GM12878 (cell line): Measurements from ENCODE around the gene ANKRD66. TPM values are rescaled to one million over a fixed set of nuclear protein-coding genes. Genes with fewer than 3 reads are reported as not detected.

Source experiments
- ATAC-seq: fragments of 200-7000 bp; cut with Tn5 transposase; 3 replicates; pipeline ENCODE4 v1.9.1; 2020; ENCODE audit warnings: mild to moderate bottlenecking, moderate library complexity
- BruUV-seq: library from RNA; stranded (reverse); fragments of 400-500 nt; replicated peaks from 2 replicates; lab custom pipeline; 2021; lab: Mats Ljungman, UMichigan
- CTCF ChIA-PET: fragments of 300-600 bp; sonication (Branson Sonifier 250); formaldehyde crosslinking; extraction: SDS; loops from one replicate; lab custom pipeline; 2021; ENCODE audit warnings: inconsistent platforms; lab: Yijun Ruan, JAX
- POLR2A ChIA-PET: fragments of 350-600 bp; formaldehyde crosslinking; extraction: SDS; loops from one replicate; lab custom pipeline; 2021; ENCODE audit warnings: inconsistent platforms; lab: Charles Lee
- RAD21 ChIA-PET: fragments of 300-600 bp; sonication (Branson Sonifier 250); formaldehyde crosslinking; loops from one replicate; lab custom pipeline; 2023; ENCODE audit warnings: antibody characterized with exemption; ENCODE audit not compliant: unreplicated experiment; lab: Charles Lee
- SMC1A ChIA-PET: fragments of 300-600 bp; sonication (Branson Sonifier 250); formaldehyde crosslinking; loops from one replicate; lab custom pipeline; 2023; ENCODE audit not compliant: unreplicated experiment, uncharacterized antibody; lab: Charles Lee
- DNase-seq: peaks from one replicate; pipeline ENCODE4 v3.0.0-alpha.2; 2011; ENCODE audit warnings: low read depth, low spot score
- FAIRE-seq: peaks from 3 replicates; lab custom pipeline; 2011; peaks lifted over from hg19 to GRCh38; lab: Jason Lieb, UNC
- H2AFZ ChIP-seq: 2 replicates; pipeline ENCODE4 v1.6.0; 2011; ENCODE audit warnings: low read depth, low read length, control low read depth; ENCODE audit not compliant: control insufficient read depth
- H3K27ac ChIP-seq: 2 replicates; pipeline ENCODE4 v1.5.1; 2011; ENCODE audit warnings: control low read depth; ENCODE audit not compliant: control insufficient read depth, insufficient read depth
- H3K27me3 ChIP-seq, 2 experiments: replicated peaks in 1 of 2; 2 replicates each; pipeline versions ENCODE4 v1.6.0 to v1.6.1; 2011; ENCODE audit warnings: low read length in 1 of 2; ENCODE audit not compliant: control insufficient read depth in 2 of 2, insufficient read depth in 2 of 2
- H3K36me3 ChIP-seq, 2 experiments: 2 replicates each; pipeline ENCODE4 v1.5.1; 2011; ENCODE audit warnings: low read length in 1 of 2; ENCODE audit not compliant: control insufficient read depth in 2 of 2, insufficient read depth in 2 of 2
- H3K4me1 ChIP-seq: 2 replicates; pipeline ENCODE4 v1.6.1; 2011; ENCODE audit warnings: mild to moderate bottlenecking, low read length, moderate library complexity, mixed read lengths; ENCODE audit not compliant: control insufficient read depth, insufficient read depth
- H3K4me2 ChIP-seq: 2 replicates; pipeline ENCODE4 v1.6.0; 2011; ENCODE audit warnings: control low read depth; ENCODE audit not compliant: control insufficient read depth, insufficient read depth
- H3K4me3 ChIP-seq: fragments of 200-600 bp; sonication (generic); 2 replicates; pipeline ENCODE4 v1.5.1; 2016
- H3K79me2 ChIP-seq: 2 replicates; pipeline ENCODE4 v1.6.0; 2011; ENCODE audit warnings: low read length; ENCODE audit not compliant: control insufficient read depth, insufficient read depth
- H3K9ac ChIP-seq: 2 replicates; pipeline ENCODE4 v1.8.0; 2011; ENCODE audit warnings: low read length, control low read depth, mixed read lengths; ENCODE audit not compliant: control insufficient read depth, insufficient read depth
- H3K9me3 ChIP-seq: replicated peaks from 3 replicates; pipeline ENCODE4 v1.5.1; 2011; ENCODE audit warnings: mild to moderate bottlenecking, low read length; ENCODE audit not compliant: control insufficient read depth, insufficient read depth
- H4K20me1 ChIP-seq: 2 replicates; pipeline ENCODE4 v1.6.0; 2011; ENCODE audit not compliant: control insufficient read depth, insufficient read depth
- BCL11A ChIP-seq: IDR thresholded peaks from 2 replicates; pipeline ENCODE4 v1.6.1; 2011; ENCODE audit warnings: low read depth, low read length
- HDGF ChIP-seq: fragments of 450-650 bp; IDR thresholded peaks from 2 replicates; pipeline ENCODE4 v1.6.1; 2016; ENCODE audit warnings: antibody characterized with exemption
- MEF2B ChIP-seq: fragments of 450-650 bp; IDR thresholded peaks from 2 replicates; pipeline ENCODE4 v1.6.1; 2018; ENCODE audit warnings: mild to moderate bottlenecking, moderate library complexity; ENCODE audit not compliant: partially characterized antibody, poor library complexity, severe bottlenecking
- NFYA ChIP-seq: IDR thresholded peaks from 2 replicates; pipeline ENCODE4 v1.6.1; 2011; ENCODE audit warnings: low read depth, mild to moderate bottlenecking, low read length, improper control_type of control experiment, borderline replicate concordance
- NFYB ChIP-seq: IDR thresholded peaks from 2 replicates; pipeline ENCODE4 v1.6.1; 2011; ENCODE audit warnings: low read depth, mild to moderate bottlenecking, low read length, improper control_type of control experiment, moderate library complexity; ENCODE audit not compliant: insufficient read depth
- NR2F1 ChIP-seq: fragments of 450-650 bp; conservative IDR thresholded peaks from 2 replicates; pipeline ENCODE4 v1.6.1; 2017; ENCODE audit warnings: mild to moderate bottlenecking
- SP1 ChIP-seq: IDR thresholded peaks from one replicate; pipeline ENCODE4 v1.6.1; 2011; ENCODE audit warnings: low read depth, low read length
- TARDBP ChIP-seq: IDR thresholded peaks from 2 replicates; pipeline ENCODE4 v1.6.1; 2016; ENCODE audit warnings: borderline replicate concordance
- WGBS: methylation state at CpG from one replicate; pipeline ENCODE4 v1.1.6; 2016; ENCODE audit warnings: low lambda C conversion rate; ENCODE audit not compliant: insufficient replicate concordance, insufficient coverage; ENCODE audit errors: missing lambda C conversion rate; 5-methylcytosine and 5-hydroxymethylcytosine counted together
- in situ Hi-C: fragments of 300-500 bp; cut with MboI; formaldehyde crosslinking; loops from 9 replicates; pipeline ENCODE4 v1.14.3; 2018; ENCODE audit warnings: mixed read lengths
- intact Hi-C: fragments of 100-400 bp; cut with micrococcal nuclease; formaldehyde crosslinking; loops from one replicate; pipeline ENCODE4 v1.14.2; 2022; ENCODE audit not compliant: unreplicated experiment
- polyA plus RNA-seq, 11 experiments: library from polyadenylated mRNA; depleted of rRNA in 4 of 11; unstranded in 6 of 11; stranded (reverse) in 5 of 11; fragments of >200 nt; fragmentation: Nextera tagmentation in 4 of 11; fragmentation: Illumina TruSeq in 1 of 11; extraction: Ambion mirVana in 4 of 11; extraction: Trizol in 1 of 11; gene quantifications; 1 replicate in 1 of 11; 2 replicates in 10 of 11; pipeline versions ENCODE4 v1.2.1 to v1.2.3, GENCODE V29; 2011 to 2016; ENCODE audit warnings: inconsistent platforms in 2 of 11, missing spikeins in 2 of 11, low read depth in 1 of 11
- total RNA-seq, 4 experiments: library from RNA; depleted of rRNA in 3 of 4; stranded (reverse); fragments of >200 nt in 3 of 4; fragmentation: Illumina TruSeq in 1 of 4; extraction: Trizol in 1 of 4; gene quantifications; 2 replicates each; pipeline versions ENCODE4 v1.2.1 to v1.2.3, GENCODE V29; 2013 to 2021
- TF ChIP-seq, protein P1 (sequence below): fragments of 450-650 bp; conservative IDR thresholded peaks from 2 replicates; pipeline ENCODE4 v1.6.1; 2017; ENCODE audit warnings: mild to moderate bottlenecking, moderate library complexity
- TF ChIP-seq, protein P2 (sequence below): fragments of 450-650 bp; IDR thresholded peaks from 2 replicates; pipeline ENCODE4 v1.6.1; 2016; ENCODE audit warnings: mild to moderate bottlenecking
- TF ChIP-seq, protein P3 (sequence below): fragments of 450-650 bp; IDR thresholded peaks from 2 replicates; pipeline ENCODE4 v1.6.1; 2016; ENCODE audit warnings: mild to moderate bottlenecking, moderate library complexity, borderline replicate concordance

The ANKRD66 gene
- total and polyA plus RNA-seq, 10 of the 15 experiments (the other 5 are each of a cell fraction or from before 2014, with no cell fraction given), result not detected

DNA sequence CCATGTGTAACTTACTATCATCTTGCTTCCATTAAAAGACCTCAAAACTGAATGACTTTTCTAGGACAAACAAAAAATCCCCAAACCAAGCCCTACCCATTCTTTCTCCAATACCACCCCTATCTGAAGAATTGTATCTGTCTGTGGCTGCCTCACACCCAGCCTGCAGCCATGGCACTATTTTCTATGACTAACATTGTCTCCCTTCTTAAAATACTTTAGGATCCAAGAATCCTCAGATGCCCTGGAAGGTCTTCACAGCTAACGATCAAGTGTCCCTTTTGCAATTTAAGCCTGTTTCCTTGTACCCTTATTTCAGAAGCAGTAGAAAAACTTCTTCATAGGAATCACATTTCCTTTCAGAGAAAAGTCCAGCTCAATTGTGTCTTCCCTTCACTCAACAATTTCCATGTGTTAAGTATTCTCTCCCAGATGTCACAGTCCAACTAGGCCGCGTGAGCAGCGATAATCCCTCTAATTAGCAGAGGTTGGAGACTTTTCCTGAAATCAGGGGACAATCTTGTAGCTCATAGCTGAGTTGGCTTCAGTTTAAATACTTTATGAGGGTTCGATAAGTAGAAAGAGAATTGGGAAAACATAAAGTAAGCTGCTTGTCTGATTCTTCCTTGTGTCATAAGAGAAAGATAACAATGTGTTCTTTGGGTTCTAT lies 41.3 kb downstream of the ANKRD66 start (continued):
- no peak for TF ChIP-seq SP1
- TF ChIP-seq, protein P1, sequence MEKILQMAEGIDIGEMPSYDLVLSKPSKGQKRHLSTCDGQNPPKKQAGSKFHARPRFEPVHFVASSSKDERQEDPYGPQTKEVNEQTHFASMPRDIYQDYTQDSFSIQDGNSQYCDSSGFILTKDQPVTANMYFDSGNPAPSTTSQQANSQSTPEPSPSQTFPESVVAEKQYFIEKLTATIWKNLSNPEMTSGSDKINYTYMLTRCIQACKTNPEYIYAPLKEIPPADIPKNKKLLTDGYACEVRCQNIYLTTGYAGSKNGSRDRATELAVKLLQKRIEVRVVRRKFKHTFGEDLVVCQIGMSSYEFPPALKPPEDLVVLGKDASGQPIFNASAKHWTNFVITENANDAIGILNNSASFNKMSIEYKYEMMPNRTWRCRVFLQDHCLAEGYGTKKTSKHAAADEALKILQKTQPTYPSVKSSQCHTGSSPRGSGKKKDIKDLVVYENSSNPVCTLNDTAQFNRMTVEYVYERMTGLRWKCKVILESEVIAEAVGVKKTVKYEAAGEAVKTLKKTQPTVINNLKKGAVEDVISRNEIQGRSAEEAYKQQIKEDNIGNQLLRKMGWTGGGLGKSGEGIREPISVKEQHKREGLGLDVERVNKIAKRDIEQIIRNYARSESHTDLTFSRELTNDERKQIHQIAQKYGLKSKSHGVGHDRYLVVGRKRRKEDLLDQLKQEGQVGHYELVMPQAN, result no peak
- TF ChIP-seq, protein P2, sequence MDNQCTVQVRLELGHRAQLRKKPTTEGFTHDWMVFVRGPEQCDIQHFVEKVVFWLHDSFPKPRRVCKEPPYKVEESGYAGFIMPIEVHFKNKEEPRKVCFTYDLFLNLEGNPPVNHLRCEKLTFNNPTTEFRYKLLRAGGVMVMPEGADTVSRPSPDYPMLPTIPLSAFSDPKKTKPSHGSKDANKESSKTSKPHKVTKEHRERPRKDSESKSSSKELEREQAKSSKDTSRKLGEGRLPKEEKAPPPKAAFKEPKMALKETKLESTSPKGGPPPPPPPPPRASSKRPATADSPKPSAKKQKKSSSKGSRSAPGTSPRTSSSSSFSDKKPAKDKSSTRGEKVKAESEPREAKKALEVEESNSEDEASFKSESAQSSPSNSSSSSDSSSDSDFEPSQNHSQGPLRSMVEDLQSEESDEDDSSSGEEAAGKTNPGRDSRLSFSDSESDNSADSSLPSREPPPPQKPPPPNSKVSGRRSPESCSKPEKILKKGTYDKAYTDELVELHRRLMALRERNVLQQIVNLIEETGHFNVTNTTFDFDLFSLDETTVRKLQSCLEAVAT, result no peak

DNA sequence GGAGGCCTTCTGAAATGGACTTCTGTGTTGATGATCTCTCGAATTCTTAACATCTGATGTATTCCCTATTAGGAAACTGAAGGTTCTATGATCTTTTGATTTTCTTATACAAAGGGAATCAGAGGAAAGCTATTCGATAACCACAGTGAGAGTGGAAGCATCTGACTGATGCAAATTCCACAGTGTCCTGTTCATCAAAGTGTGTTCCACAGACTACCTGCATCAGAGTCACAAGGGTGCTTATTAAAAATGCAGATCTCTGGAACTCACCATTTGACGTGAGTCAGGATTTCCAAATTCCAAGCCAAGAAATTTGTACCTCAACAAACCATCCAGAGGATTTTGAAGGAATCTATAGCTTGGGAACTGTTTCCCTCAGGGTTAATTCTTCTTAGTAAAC lies 42.1 kb downstream of the ANKRD66 start:
- no peaks in the 10 kb centered on the region for H3K79me2 ChIP-seq
- POLR2A ChIA-PET, result no interaction called here
- in situ Hi-C loops, result no loop called here
- TF ChIP-seq NR2F1 (no peak), HDGF (no peak), BCL11A (no peak), TARDBP (no peak), MEF2B (no peak), NFYA (no peak), NFYB (no peak)
- TF ChIP-seq, protein P1, result no peak
- TF ChIP-seq, protein P3, sequence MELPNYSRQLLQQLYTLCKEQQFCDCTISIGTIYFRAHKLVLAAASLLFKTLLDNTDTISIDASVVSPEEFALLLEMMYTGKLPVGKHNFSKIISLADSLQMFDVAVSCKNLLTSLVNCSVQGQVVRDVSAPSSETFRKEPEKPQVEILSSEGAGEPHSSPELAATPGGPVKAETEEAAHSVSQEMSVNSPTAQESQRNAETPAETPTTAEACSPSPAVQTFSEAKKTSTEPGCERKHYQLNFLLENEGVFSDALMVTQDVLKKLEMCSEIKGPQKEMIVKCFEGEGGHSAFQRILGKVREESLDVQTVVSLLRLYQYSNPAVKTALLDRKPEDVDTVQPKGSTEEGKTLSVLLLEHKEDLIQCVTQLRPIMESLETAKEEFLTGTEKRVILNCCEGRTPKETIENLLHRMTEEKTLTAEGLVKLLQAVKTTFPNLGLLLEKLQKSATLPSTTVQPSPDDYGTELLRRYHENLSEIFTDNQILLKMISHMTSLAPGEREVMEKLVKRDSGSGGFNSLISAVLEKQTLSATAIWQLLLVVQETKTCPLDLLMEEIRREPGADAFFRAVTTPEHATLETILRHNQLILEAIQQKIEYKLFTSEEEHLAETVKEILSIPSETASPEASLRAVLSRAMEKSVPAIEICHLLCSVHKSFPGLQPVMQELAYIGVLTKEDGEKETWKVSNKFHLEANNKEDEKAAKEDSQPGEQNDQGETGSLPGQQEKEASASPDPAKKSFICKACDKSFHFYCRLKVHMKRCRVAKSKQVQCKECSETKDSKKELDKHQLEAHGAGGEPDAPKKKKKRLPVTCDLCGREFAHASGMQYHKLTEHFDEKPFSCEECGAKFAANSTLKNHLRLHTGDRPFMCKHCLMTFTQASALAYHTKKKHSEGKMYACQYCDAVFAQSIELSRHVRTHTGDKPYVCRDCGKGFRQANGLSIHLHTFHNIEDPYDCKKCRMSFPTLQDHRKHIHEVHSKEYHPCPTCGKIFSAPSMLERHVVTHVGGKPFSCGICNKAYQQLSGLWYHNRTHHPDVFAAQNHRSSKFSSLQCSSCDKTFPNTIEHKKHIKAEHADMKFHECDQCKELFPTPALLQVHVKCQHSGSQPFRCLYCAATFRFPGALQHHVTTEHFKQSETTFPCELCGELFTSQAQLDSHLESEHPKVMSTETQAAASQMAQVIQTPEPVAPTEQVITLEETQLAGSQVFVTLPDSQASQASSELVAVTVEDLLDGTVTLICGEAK, result no peak

More for the DNA sequence above, 42.1 kb downstream of the ANKRD66 start:
- Histone ChIP-seq H3K36me3 (no peaks in the 10 kb centered on the region), H2AFZ (no peak overlapping the region), H3K4me3 (no peak overlapping the region), H3K9me3 (no peaks in the 10 kb centered on the region), H3K4me2 (no peak overlapping the region), H3K9ac (no peak overlapping the region), H3K27ac (no peak overlapping the region), H3K27me3 (no peaks in the 10 kb centered on the region), H3K4me1 (no peaks in the 10 kb centered on the region), H4K20me1 (no peaks in the 10 kb centered on the region)
- ChIA-PET SMC1A (no interaction called here), CTCF (interaction anchor here (1.0 to 2.1 kb wide), 3 partner anchors 8 to 67 kb away, joined by 3 to 5 read pairs (median 4); no protein-coding TSS in a partner anchor), RAD21 (no interaction called here)
- FAIRE-seq, result no peak
- no peak for DNase-seq
- no TSS peak for BruUV-seq
- ATAC-seq, result no peak
- intact Hi-C loops, result no loop called here
- 0% methylated on average over 3 of the region's 3 CpGs for WGBS
